GM23338 (cell line): ENCODE measurements around the gene PTPRR. TPM values are rescaled to one million over a fixed set of nuclear protein-coding genes. Genes with fewer than 3 reads are reported as not detected.

ENCODE experiments used
- ATAC-seq: fragments of 200-7000 bp; cut with Tn5 transposase; 3 replicates; pipeline ENCODE4 v1.9.1; 2020
- DNase-seq: peaks from one replicate; pipeline ENCODE4 v3.0.0-alpha.2; 2015; ENCODE audit warnings: low spot score
- H2AFZ ChIP-seq: fragments of 200-600 bp; sonication (generic); 2 replicates; pipeline ENCODE4 v1.8.0; 2016; ENCODE audit warnings: antibody characterized with exemption, mild to moderate bottlenecking, moderate library complexity
- H3F3A ChIP-seq: fragments of 200-600 bp; sonication (generic); replicated peaks from 2 replicates; pipeline ENCODE4 v1.8.0; 2017; ENCODE audit warnings: antibody characterized with exemption, mixed run types, low read depth
- H3K27ac ChIP-seq: fragments of 200-600 bp; sonication (generic); 2 replicates; pipeline ENCODE4 v1.6.1; 2016; ENCODE audit warnings: low read depth
- H3K27me3 ChIP-seq: fragments of 200-600 bp; sonication (generic); 2 replicates; pipeline ENCODE4 v1.8.0; 2016; ENCODE audit warnings: mild to moderate bottlenecking, mixed run types, moderate library complexity; ENCODE audit not compliant: insufficient read depth
- H3K36me3 ChIP-seq: fragments of 200-600 bp; sonication (generic); 2 replicates; pipeline ENCODE4 v1.8.0; 2016; ENCODE audit warnings: mild to moderate bottlenecking; ENCODE audit not compliant: insufficient read depth
- H3K4me1 ChIP-seq: fragments of 200-600 bp; sonication (generic); 2 replicates; pipeline ENCODE4 v1.8.0; 2016; ENCODE audit warnings: mild to moderate bottlenecking, moderate library complexity; ENCODE audit not compliant: insufficient read depth
- H3K4me2 ChIP-seq: fragments of 200-600 bp; sonication (generic); 2 replicates; pipeline ENCODE4 v1.7.1; 2017; ENCODE audit warnings: mixed run types
- H3K4me3 ChIP-seq: fragments of 200-600 bp; sonication (generic); 2 replicates; pipeline ENCODE4 v1.6.1; 2016; ENCODE audit warnings: mixed run types
- H3K79me2 ChIP-seq: fragments of 200-600 bp; sonication (generic); replicated peaks from 2 replicates; pipeline ENCODE4 v1.8.0; 2017; ENCODE audit warnings: mild to moderate bottlenecking; ENCODE audit not compliant: insufficient read depth
- H3K9me2 ChIP-seq: fragments of 200-600 bp; sonication (generic); 2 replicates; pipeline ENCODE4 v1.8.0; 2017; ENCODE audit not compliant: insufficient read depth
- H4K20me1 ChIP-seq: fragments of 200-600 bp; sonication (generic); replicated peaks from 2 replicates; pipeline ENCODE4 v1.8.0; 2017; ENCODE audit warnings: mild to moderate bottlenecking; ENCODE audit not compliant: insufficient read depth
- H3K27ac Mint-ChIP-seq: 2 replicates; pipeline ENCODE4 v1.8.0; 2020; ENCODE audit warnings: inconsistent platforms, mild to moderate bottlenecking, moderate library complexity, mixed read lengths
- H3K27me3 Mint-ChIP-seq: 3 replicates; pipeline ENCODE4 v1.8.0; 2022; ENCODE audit warnings: low read depth, mild to moderate bottlenecking, moderate library complexity, mixed read lengths, inconsistent platforms; ENCODE audit not compliant: insufficient read depth, poor library complexity
- H3K36me3 Mint-ChIP-seq: 3 replicates; pipeline ENCODE4 v1.8.0; 2021; ENCODE audit warnings: low read depth, mild to moderate bottlenecking, inconsistent platforms, moderate library complexity, mixed read lengths
- H3K4me1 Mint-ChIP-seq: 3 replicates; pipeline ENCODE4 v1.8.0; 2020; ENCODE audit warnings: mild to moderate bottlenecking, inconsistent platforms, mixed read lengths
- H3K4me3 Mint-ChIP-seq: 3 replicates; pipeline ENCODE4 v1.8.0; 2021; ENCODE audit warnings: moderate library complexity, mild to moderate bottlenecking, inconsistent platforms, mixed read lengths
- H3K9me3 Mint-ChIP-seq: 3 replicates; pipeline ENCODE4 v1.8.0; 2020; ENCODE audit warnings: moderate library complexity, mild to moderate bottlenecking, inconsistent platforms, mixed read lengths
- CREB1 ChIP-seq: fragments of 250-450 bp; sonication (Bioruptor Pico); IDR thresholded peaks from 2 replicates; pipeline ENCODE4 v1.5.0; 2020; ENCODE audit warnings: low read depth, mild to moderate bottlenecking, moderate library complexity
- CTCF ChIP-seq, 2 experiments: fragments of 200-600 bp in 1 of 2; sonication (generic) in 1 of 2; conservative IDR thresholded peaks; 2 replicates each; pipeline versions ENCODE4 v1.5.1 to v1.6.1; 2016 to 2017; ENCODE audit warnings: antibody characterized with exemption in 2 of 2, low read depth in 2 of 2, mild to moderate bottlenecking in 2 of 2, moderate library complexity in 1 of 2
- ETS1 ChIP-seq: IDR thresholded peaks from 2 replicates; pipeline ENCODE4 v1.6.1; 2016; ENCODE audit warnings: antibody characterized with exemption
- EZH2phosphoT487 ChIP-seq: fragments of 200-600 bp; sonication (generic); IDR thresholded peaks from one replicate; pipeline ENCODE4 v1.8.1; 2018; ENCODE audit warnings: antibody characterized with exemption; ENCODE audit not compliant: unreplicated experiment
- JUNB ChIP-seq: IDR thresholded peaks from one replicate; pipeline ENCODE4 v1.6.1; 2016; ENCODE audit warnings: antibody characterized with exemption; ENCODE audit not compliant: unreplicated experiment
- POLR2AphosphoS5 ChIP-seq: IDR thresholded peaks from 2 replicates; pipeline ENCODE4 v1.6.1; 2016; ENCODE audit warnings: antibody characterized with exemption, low read depth
- STAT1 ChIP-seq: IDR thresholded peaks from one replicate; pipeline ENCODE4 v1.6.1; 2016; ENCODE audit warnings: antibody characterized with exemption; ENCODE audit not compliant: unreplicated experiment
- ZNF114 ChIP-seq: fragments of 250-450 bp; sonication (Bioruptor Pico); IDR thresholded peaks from 2 replicates; pipeline ENCODE4 v1.5.0; 2020; ENCODE audit warnings: mild to moderate bottlenecking, moderate library complexity
- ZNF331 ChIP-seq: fragments of 250-450 bp; sonication (Bioruptor Pico); IDR thresholded peaks from 2 replicates; pipeline ENCODE4 v1.5.0; 2020; ENCODE audit warnings: low read depth, mild to moderate bottlenecking, moderate library complexity
- polyA plus RNA-seq: library from polyadenylated mRNA; unstranded; fragments of >200 nt; fragmentation: Nextera tagmentation; extraction: Ambion mirVana; gene quantifications from 2 replicates; pipeline ENCODE4 v1.2.1, GENCODE V29; 2016
- total RNA-seq: library from RNA; depleted of rRNA; stranded (reverse); fragments of >200 nt; shearing (Covaris generic); gene quantifications from 2 replicates; pipeline ENCODE4 v1.2.3, GENCODE V29; 2014
- TF ChIP-seq, protein P1 (sequence below): IDR thresholded peaks from one replicate; pipeline ENCODE4 v1.6.1; 2018; ENCODE audit warnings: antibody characterized with exemption; ENCODE audit not compliant: unreplicated experiment
- TF ChIP-seq, protein P2 (sequence below): fragments of 250-450 bp; sonication (Bioruptor Pico); IDR thresholded peaks from 2 replicates; pipeline ENCODE4 v1.5.0; 2020; ENCODE audit warnings: mild to moderate bottlenecking, moderate library complexity

Gene PTPRR
- total and polyA plus RNA-seq, 2 experiments from 2014 or later, result 0.26 to 0.76 TPM

GRCh38 chr12:70618371-70618770 is 302.2 kb downstream of the PTPRR start (continued):
- TF ChIP-seq, protein P1, sequence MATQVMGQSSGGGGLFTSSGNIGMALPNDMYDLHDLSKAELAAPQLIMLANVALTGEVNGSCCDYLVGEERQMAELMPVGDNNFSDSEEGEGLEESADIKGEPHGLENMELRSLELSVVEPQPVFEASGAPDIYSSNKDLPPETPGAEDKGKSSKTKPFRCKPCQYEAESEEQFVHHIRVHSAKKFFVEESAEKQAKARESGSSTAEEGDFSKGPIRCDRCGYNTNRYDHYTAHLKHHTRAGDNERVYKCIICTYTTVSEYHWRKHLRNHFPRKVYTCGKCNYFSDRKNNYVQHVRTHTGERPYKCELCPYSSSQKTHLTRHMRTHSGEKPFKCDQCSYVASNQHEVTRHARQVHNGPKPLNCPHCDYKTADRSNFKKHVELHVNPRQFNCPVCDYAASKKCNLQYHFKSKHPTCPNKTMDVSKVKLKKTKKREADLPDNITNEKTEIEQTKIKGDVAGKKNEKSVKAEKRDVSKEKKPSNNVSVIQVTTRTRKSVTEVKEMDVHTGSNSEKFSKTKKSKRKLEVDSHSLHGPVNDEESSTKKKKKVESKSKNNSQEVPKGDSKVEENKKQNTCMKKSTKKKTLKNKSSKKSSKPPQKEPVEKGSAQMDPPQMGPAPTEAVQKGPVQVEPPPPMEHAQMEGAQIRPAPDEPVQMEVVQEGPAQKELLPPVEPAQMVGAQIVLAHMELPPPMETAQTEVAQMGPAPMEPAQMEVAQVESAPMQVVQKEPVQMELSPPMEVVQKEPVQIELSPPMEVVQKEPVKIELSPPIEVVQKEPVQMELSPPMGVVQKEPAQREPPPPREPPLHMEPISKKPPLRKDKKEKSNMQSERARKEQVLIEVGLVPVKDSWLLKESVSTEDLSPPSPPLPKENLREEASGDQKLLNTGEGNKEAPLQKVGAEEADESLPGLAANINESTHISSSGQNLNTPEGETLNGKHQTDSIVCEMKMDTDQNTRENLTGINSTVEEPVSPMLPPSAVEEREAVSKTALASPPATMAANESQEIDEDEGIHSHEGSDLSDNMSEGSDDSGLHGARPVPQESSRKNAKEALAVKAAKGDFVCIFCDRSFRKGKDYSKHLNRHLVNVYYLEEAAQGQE, result no peak
- no peak for TF ChIP-seq ZNF331 (CRISPR knock-in tag)
- no peak for TF ChIP-seq CTCF (conservative IDR thresholded peaks at IDR 0.05; ENCODE audit: low read depth in 2 of 2)
- no peak for TF ChIP-seq ETS1
- TF ChIP-seq JUNB, result no peak
- no peak for TF ChIP-seq STAT1
- no peak for TF ChIP-seq ZNF114 (CRISPR knock-in tag)
- no peak for TF ChIP-seq CREB1 (CRISPR knock-in tag)

DNA sequence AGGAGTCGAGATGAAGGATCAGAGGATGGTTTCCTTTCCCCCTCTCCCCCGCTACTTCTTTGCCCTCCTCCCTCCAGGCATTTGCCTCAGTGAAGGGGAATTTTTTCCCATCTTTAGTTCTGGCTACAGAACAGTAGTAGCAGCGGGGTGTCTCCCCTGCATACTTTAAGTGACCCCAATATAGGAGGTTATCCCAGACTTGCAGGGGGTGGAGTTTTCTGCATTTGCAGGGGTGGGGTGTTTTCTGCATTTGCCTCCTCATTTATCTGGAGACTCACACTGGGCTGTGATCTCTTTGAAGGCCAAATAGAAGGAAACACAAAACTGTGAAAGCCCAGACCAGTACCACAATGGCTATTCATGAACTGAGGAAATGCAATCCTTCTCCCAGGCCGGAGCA is 303.1 kb downstream of the PTPRR start:
- Histone ChIP-seq H3K4me2 (no peak overlapping the region), H3K4me3 (no peak overlapping the region), H2AFZ (no peak overlapping the region), H3K79me2 (no peaks in the 10 kb centered on the region), H4K20me1 (no peaks in the 10 kb centered on the region), H3K27ac (no peak overlapping the region; the same call in 1 of the 2 replicates), H3K9me2 (no peaks in the 10 kb centered on the region), H3F3A (no peaks in the 10 kb centered on the region), H3K36me3 (no peaks in the 10 kb centered on the region), H3K27me3 (no peaks in the 10 kb centered on the region), H3K4me1 (peaks cover 37% of the 10 kb centered on the region)
- no peaks in the 10 kb centered on the region for H3K9me3 Mint-ChIP-seq
- DNase-seq (peak; percentile 45), ATAC-seq (peak; percentile 81)
- H3K4me1 Mint-ChIP-seq, result peaks cover 36% of the 10 kb centered on the region
- no peaks in the 10 kb centered on the region for H3K36me3 Mint-ChIP-seq
- H3K4me3 Mint-ChIP-seq, result no peak overlapping the region
- no peak overlapping the region for H3K27ac Mint-ChIP-seq
- peaks cover 2% of the 10 kb centered on the region for H3K27me3 Mint-ChIP-seq
- TF ChIP-seq EZH2phosphoT487 (no peak), ETS1 (no peak), POLR2AphosphoS5 (no peak), ZNF331 (CRISPR knock-in tag) (no peak)
- TF ChIP-seq, protein P2, sequence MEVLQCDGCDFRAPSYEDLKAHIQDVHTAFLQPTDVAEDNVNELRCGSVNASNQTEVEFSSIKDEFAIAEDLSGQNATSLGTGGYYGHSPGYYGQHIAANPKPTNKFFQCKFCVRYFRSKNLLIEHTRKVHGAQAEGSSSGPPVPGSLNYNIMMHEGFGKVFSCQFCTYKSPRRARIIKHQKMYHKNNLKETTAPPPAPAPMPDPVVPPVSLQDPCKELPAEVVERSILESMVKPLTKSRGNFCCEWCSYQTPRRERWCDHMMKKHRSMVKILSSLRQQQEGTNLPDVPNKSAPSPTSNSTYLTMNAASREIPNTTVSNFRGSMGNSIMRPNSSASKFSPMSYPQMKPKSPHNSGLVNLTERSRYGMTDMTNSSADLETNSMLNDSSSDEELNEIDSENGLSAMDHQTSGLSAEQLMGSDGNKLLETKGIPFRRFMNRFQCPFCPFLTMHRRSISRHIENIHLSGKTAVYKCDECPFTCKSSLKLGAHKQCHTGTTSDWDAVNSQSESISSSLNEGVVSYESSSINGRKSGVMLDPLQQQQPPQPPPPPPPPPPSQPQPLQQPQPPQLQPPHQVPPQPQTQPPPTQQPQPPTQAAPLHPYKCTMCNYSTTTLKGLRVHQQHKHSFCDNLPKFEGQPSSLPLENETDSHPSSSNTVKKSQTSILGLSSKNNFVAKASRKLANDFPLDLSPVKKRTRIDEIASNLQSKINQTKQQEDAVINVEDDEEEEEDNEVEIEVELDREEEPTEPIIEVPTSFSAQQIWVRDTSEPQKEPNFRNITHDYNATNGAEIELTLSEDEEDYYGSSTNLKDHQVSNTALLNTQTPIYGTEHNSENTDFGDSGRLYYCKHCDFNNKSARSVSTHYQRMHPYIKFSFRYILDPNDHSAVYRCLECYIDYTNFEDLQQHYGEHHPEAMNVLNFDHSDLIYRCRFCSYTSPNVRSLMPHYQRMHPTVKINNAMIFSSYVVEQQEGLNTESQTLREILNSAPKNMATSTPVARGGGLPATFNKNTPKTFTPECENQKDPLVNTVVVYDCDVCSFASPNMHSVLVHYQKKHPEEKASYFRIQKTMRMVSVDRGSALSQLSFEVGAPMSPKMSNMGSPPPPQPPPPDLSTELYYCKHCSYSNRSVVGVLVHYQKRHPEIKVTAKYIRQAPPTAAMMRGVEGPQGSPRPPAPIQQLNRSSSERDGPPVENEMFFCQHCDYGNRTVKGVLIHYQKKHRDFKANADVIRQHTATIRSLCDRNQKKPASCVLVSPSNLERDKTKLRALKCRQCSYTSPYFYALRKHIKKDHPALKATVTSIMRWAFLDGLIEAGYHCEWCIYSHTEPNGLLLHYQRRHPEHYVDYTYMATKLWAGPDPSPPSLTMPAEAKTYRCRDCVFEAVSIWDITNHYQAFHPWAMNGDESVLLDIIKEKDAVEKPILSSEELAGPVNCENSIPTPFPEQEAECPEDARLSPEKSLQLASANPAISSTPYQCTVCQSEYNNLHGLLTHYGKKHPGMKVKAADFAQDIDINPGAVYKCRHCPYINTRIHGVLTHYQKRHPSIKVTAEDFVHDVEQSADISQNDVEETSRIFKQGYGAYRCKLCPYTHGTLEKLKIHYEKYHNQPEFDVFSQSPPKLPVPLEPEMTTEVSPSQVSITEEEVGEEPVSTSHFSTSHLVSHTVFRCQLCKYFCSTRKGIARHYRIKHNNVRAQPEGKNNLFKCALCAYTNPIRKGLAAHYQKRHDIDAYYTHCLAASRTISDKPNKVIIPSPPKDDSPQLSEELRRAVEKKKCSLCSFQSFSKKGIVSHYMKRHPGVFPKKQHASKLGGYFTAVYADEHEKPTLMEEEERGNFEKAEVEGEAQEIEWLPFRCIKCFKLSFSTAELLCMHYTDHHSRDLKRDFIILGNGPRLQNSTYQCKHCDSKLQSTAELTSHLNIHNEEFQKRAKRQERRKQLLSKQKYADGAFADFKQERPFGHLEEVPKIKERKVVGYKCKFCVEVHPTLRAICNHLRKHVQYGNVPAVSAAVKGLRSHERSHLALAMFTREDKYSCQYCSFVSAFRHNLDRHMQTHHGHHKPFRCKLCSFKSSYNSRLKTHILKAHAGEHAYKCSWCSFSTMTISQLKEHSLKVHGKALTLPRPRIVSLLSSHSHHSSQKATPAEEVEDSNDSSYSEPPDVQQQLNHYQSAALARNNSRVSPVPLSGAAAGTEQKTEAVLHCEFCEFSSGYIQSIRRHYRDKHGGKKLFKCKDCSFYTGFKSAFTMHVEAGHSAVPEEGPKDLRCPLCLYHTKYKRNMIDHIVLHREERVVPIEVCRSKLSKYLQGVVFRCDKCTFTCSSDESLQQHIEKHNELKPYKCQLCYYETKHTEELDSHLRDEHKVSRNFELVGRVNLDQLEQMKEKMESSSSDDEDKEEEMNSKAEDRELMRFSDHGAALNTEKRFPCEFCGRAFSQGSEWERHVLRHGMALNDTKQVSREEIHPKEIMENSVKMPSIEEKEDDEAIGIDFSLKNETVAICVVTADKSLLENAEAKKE (CRISPR knock-in tag), result no peak
